ENCODE measurements around the gene ZNF185.

Gene ZNF185

DNA sequence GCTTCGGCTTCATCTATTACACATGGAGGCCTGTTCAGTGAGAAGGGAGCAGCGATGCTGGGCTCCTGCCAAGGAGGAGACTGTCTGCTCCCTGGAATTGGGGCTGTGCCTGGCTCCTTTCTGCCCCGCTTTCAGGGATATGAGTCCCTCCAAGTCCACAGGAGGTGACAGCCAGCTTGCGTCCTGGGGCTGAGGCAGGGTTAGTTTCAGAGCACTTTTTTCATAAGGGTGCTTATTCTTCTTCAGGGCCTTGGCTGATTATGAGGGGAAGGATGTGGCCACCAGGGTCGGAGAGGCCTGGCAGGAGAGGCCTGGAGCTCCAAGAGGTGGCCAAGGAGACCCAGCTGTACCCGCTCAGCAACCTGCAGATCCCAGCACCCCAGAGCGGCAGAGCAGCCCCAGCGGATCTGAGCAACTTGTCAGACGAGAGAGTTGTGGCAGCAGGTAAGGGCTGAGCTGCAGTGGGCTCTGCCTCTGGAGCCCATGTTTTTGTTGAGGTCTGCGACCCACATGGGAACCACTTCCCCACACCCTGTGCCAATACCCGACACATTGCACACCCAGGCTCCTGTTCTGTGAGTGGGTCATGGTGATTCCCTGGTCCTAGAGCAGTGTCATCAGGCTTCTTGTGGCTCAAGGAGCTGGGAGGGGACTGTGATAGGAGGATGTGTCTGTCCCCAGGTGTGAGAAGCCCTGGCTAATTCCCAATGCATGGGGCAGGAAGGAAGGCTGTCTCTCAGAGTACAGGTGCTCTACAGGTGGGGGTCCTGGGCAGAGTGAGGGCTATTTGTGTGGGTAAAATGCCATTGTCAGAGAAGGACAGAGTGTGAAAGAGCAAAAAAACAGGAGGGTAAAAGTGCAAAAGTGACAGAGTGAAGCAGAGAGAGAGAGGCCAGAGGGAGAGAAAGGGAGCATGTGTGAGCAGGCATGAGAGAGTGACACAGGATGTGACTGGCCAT is 47.4 kb downstream of the ZNF185 start:
- TF ChIP-seq EZH2 (optimal IDR thresholded peaks at IDR 0.05; ENCODE audit: low read depth, low read length): no peak
- TF ChIP-seq EZH2phosphoT487 (IDR thresholded peaks at IDR 0.05; ENCODE audit: low read length): no peak
- TF ChIP-seq, protein P1, sequence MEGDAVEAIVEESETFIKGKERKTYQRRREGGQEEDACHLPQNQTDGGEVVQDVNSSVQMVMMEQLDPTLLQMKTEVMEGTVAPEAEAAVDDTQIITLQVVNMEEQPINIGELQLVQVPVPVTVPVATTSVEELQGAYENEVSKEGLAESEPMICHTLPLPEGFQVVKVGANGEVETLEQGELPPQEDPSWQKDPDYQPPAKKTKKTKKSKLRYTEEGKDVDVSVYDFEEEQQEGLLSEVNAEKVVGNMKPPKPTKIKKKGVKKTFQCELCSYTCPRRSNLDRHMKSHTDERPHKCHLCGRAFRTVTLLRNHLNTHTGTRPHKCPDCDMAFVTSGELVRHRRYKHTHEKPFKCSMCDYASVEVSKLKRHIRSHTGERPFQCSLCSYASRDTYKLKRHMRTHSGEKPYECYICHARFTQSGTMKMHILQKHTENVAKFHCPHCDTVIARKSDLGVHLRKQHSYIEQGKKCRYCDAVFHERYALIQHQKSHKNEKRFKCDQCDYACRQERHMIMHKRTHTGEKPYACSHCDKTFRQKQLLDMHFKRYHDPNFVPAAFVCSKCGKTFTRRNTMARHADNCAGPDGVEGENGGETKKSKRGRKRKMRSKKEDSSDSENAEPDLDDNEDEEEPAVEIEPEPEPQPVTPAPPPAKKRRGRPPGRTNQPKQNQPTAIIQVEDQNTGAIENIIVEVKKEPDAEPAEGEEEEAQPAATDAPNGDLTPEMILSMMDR (IDR thresholded peaks at IDR 0.05; ENCODE audit: low read length): no peak
- DNase-seq: no peak
- no peaks in the 10 kb centered on the region for H3K27me3 ChIP-seq (replicated peaks; ENCODE audit: insufficient read depth, low read length)
- no peak overlapping the region for H3K27ac ChIP-seq (ENCODE audit: low read length)
- H2AFZ ChIP-seq (ENCODE audit: low read length): no peak overlapping the region
- H3K4me2 ChIP-seq (ENCODE audit: low read depth, low read length): no peak overlapping the region
- H3K4me3 ChIP-seq (ENCODE audit: low read length): no peak overlapping the region
- no peaks in the 10 kb centered on the region for H3K79me2 ChIP-seq (ENCODE audit: low read length)
- no peaks in the 10 kb centered on the region for H3K9me2 ChIP-seq (replicated peaks; ENCODE audit: insufficient read depth, low read length)
- no peaks in the 10 kb centered on the region for H3K4me1 ChIP-seq (ENCODE audit: low read length)
- H3F3A ChIP-seq (ENCODE audit: insufficient read depth, low read length): no peaks in the 10 kb centered on the region
- H4K20me1 ChIP-seq (ENCODE audit: insufficient read depth, low read length): no peaks in the 10 kb centered on the region
- H3K36me3 ChIP-seq (replicated peaks; ENCODE audit: insufficient read depth, low read length): no peaks in the 10 kb centered on the region
- H3K9me3 ChIP-seq (replicated peaks; ENCODE audit: insufficient read depth, low read length): no peaks in the 10 kb centered on the region
- no peak overlapping the region for H3K9ac ChIP-seq (ENCODE audit: low read length)

DNA sequence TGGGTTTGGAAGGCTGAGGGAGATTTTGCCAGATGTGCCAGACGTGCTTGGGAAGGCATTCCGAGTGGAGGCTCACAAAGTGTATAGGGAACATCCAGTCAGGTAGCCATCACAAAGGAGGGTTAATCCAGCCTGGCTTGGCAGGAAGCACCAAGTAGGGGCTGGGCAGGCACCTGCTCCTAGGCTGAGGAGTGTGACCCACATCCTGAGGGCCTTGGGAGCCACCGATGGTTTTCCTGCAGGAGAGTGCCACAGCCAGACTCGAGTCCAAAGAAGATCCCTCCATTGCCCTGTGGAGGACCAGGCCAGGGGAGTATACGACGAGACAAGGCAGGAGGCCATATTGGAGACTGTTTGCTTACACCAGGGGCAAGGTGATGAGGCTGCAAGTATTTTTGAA is 48.8 kb downstream of the ZNF185 start:
- H3K36me3 ChIP-seq (replicated peaks; ENCODE audit: insufficient read depth, low read length): no peaks in the 10 kb centered on the region
- H3K9me3 ChIP-seq (replicated peaks; ENCODE audit: insufficient read depth, low read length): no peaks in the 10 kb centered on the region
- H3K4me1 ChIP-seq (ENCODE audit: low read length): no peaks in the 10 kb centered on the region
- no peak overlapping the region for H3K4me2 ChIP-seq (ENCODE audit: low read depth, low read length)
- no peaks in the 10 kb centered on the region for H3K9me2 ChIP-seq (replicated peaks; ENCODE audit: insufficient read depth, low read length)
- H3F3A ChIP-seq (ENCODE audit: insufficient read depth, low read length): no peaks in the 10 kb centered on the region
- no peaks in the 10 kb centered on the region for H4K20me1 ChIP-seq (ENCODE audit: insufficient read depth, low read length)
- H3K27me3 ChIP-seq (replicated peaks; ENCODE audit: insufficient read depth, low read length): no peaks in the 10 kb centered on the region
- no peak for DNase-seq
- H3K4me3 ChIP-seq (ENCODE audit: low read length): no peak overlapping the region
- no peak overlapping the region for H2AFZ ChIP-seq (ENCODE audit: low read length)
- TF ChIP-seq EZH2 (optimal IDR thresholded peaks at IDR 0.05; ENCODE audit: low read depth, low read length) (no peak), EZH2phosphoT487 (IDR thresholded peaks at IDR 0.05; ENCODE audit: low read length) (no peak)
- TF ChIP-seq, protein P1 (IDR thresholded peaks at IDR 0.05; ENCODE audit: low read length): no peak
- H3K79me2 ChIP-seq (ENCODE audit: low read length): no peaks in the 10 kb centered on the region
- H3K27ac ChIP-seq (ENCODE audit: low read length): no peak overlapping the region
- H3K9ac ChIP-seq (ENCODE audit: low read length): no peak overlapping the region

Data from MM.1S (cell line).